Mesenchymal stem cell (in vitro differentiated cells and primary cell): Measurements from ENCODE around the gene GTPBP8. TPM values are rescaled to one million over a fixed set of nuclear protein-coding genes. Genes with fewer than 3 reads are reported as not detected.

Source experiments
- DNase-seq: peaks from one replicate; pipeline ENCODE4 v3.0.0-alpha.2; 2013
- H2AFZ ChIP-seq: one replicate; pipeline ENCODE4 v1.6.1; 2013; ENCODE audit warnings: low read depth, mild to moderate bottlenecking, control low read depth, inconsistent platforms, low read length, moderate library complexity
- H2AK5ac ChIP-seq: 2 replicates; pipeline ENCODE4 v1.6.1; 2013; ENCODE audit warnings: low read length, moderate library complexity, mild to moderate bottlenecking, inconsistent platforms; ENCODE audit not compliant: severe bottlenecking
- H2BK120ac ChIP-seq: one replicate; pipeline ENCODE4 v1.6.1; 2013; ENCODE audit warnings: low read depth, mild to moderate bottlenecking, inconsistent platforms, low read length, moderate library complexity
- H2BK12ac ChIP-seq, 2 experiments: one replicate each; pipeline ENCODE4 v1.6.1; 2013; ENCODE audit warnings: inconsistent platforms in 2 of 2, low read length in 2 of 2, mild to moderate bottlenecking in 2 of 2, moderate library complexity in 2 of 2, control low read depth in 1 of 2
- H2BK15ac ChIP-seq: one replicate; pipeline ENCODE4 v1.6.1; 2013; ENCODE audit warnings: mild to moderate bottlenecking, low read depth, inconsistent platforms; ENCODE audit not compliant: poor library complexity, severe bottlenecking
- H2BK5ac ChIP-seq: 2 replicates; pipeline ENCODE4 v1.6.1; 2013; ENCODE audit warnings: low read depth, mild to moderate bottlenecking, low read length, control low read depth, inconsistent platforms; ENCODE audit not compliant: poor library complexity, severe bottlenecking
- H3K14ac ChIP-seq, 2 experiments: one replicate each; pipeline ENCODE4 v1.6.1; 2013; ENCODE audit warnings: inconsistent platforms in 2 of 2, low read length in 2 of 2, control low read depth in 1 of 2, mild to moderate bottlenecking in 1 of 2, moderate library complexity in 1 of 2
- H3K18ac ChIP-seq, 2 experiments: one replicate each; pipeline ENCODE4 v1.6.1; 2013; ENCODE audit warnings: inconsistent platforms in 2 of 2, low read length in 2 of 2, control low read depth in 1 of 2, low read depth in 1 of 2, mild to moderate bottlenecking in 1 of 2
- H3K23ac ChIP-seq, 2 experiments: one replicate each; pipeline ENCODE4 v1.6.1; 2013; ENCODE audit warnings: inconsistent platforms in 2 of 2, low read length in 2 of 2, mild to moderate bottlenecking in 2 of 2, moderate library complexity in 2 of 2, control low read depth in 1 of 2
- H3K27ac ChIP-seq: 2 replicates; pipeline ENCODE4 v1.5.1; 2013; ENCODE audit warnings: mild to moderate bottlenecking, moderate library complexity, low read length, control low read depth, inconsistent platforms; ENCODE audit not compliant: poor library complexity, severe bottlenecking
- H3K27me3 ChIP-seq, 2 experiments: 2 replicates each; pipeline versions ENCODE4 v1.6.1 to v1.7.0; 2013; ENCODE audit warnings: low read length in 2 of 2, mild to moderate bottlenecking in 2 of 2, moderate library complexity in 2 of 2, control low read depth in 1 of 2, inconsistent platforms in 1 of 2; ENCODE audit not compliant: control insufficient read depth in 1 of 2, insufficient read depth in 1 of 2
- H3K36me3 ChIP-seq, 2 experiments: 2 replicates each; pipeline versions ENCODE4 v1.6.1 to v1.7.0; 2013; ENCODE audit warnings: low read length in 2 of 2, control low read depth in 1 of 2, inconsistent platforms in 1 of 2, low read depth in 1 of 2, mild to moderate bottlenecking in 1 of 2; ENCODE audit not compliant: insufficient read depth in 2 of 2, control insufficient read depth in 1 of 2
- H3K4ac ChIP-seq, 2 experiments: one replicate each; pipeline ENCODE4 v1.6.1; 2013; ENCODE audit warnings: inconsistent platforms in 2 of 2, low read length in 2 of 2, mild to moderate bottlenecking in 2 of 2, moderate library complexity in 2 of 2, control low read depth in 1 of 2, low read depth in 1 of 2
- H3K4me1 ChIP-seq: 2 replicates; pipeline ENCODE4 v1.6.1; 2013; ENCODE audit warnings: low read depth, low read length, control low read depth; ENCODE audit not compliant: control insufficient read depth, insufficient read depth
- H3K4me2 ChIP-seq: 2 replicates; pipeline ENCODE4 v1.6.1; 2013; ENCODE audit warnings: low read length, mild to moderate bottlenecking, inconsistent platforms; ENCODE audit not compliant: poor library complexity, severe bottlenecking
- H3K4me3 ChIP-seq, 2 experiments: 2 replicates each; pipeline versions ENCODE4 v1.5.1 to v1.7.0; 2013; ENCODE audit warnings: low read length in 2 of 2, mild to moderate bottlenecking in 2 of 2, control low read depth in 1 of 2, low read depth in 1 of 2; ENCODE audit not compliant: insufficient read depth in 1 of 2
- H3K79me1 ChIP-seq: replicated peaks from 2 replicates; pipeline ENCODE4 v1.6.1; 2013; ENCODE audit warnings: mild to moderate bottlenecking, control low read depth, low read length, inconsistent platforms; ENCODE audit not compliant: poor library complexity, severe bottlenecking
- H3K9ac ChIP-seq: 2 replicates; pipeline ENCODE4 v1.7.0; 2013; ENCODE audit warnings: mild to moderate bottlenecking, low read length, moderate library complexity
- H3K9me3 ChIP-seq: 2 replicates; pipeline ENCODE4 v1.7.0; 2013; ENCODE audit warnings: mild to moderate bottlenecking, low read length; ENCODE audit not compliant: control insufficient read depth
- H4K8ac ChIP-seq: one replicate; pipeline ENCODE4 v1.6.1; 2013; ENCODE audit warnings: inconsistent platforms, mild to moderate bottlenecking, low read length, moderate library complexity
- H4K91ac ChIP-seq: one replicate; pipeline ENCODE4 v1.6.1; 2013; ENCODE audit warnings: mild to moderate bottlenecking, low read length, inconsistent platforms
- WGBS: methylation state at CpG from one replicate; pipeline ENCODE4 v1.1.7; 2013; ENCODE audit warnings: mixed read lengths; 5-methylcytosine and 5-hydroxymethylcytosine counted together
- polyA plus RNA-seq, 2 experiments: library from polyadenylated mRNA; stranded (reverse); fragments of 200-250 nt; gene quantifications; one replicate each; pipeline ENCODE4 v1.2.3, GENCODE V29; 2013

GTPBP8 gene
- 37.4 TPM for polyA plus RNA-seq (2013, experiment 1 of 2)
- polyA plus RNA-seq (2013, experiment 2 of 2): 37.3 TPM

DNA sequence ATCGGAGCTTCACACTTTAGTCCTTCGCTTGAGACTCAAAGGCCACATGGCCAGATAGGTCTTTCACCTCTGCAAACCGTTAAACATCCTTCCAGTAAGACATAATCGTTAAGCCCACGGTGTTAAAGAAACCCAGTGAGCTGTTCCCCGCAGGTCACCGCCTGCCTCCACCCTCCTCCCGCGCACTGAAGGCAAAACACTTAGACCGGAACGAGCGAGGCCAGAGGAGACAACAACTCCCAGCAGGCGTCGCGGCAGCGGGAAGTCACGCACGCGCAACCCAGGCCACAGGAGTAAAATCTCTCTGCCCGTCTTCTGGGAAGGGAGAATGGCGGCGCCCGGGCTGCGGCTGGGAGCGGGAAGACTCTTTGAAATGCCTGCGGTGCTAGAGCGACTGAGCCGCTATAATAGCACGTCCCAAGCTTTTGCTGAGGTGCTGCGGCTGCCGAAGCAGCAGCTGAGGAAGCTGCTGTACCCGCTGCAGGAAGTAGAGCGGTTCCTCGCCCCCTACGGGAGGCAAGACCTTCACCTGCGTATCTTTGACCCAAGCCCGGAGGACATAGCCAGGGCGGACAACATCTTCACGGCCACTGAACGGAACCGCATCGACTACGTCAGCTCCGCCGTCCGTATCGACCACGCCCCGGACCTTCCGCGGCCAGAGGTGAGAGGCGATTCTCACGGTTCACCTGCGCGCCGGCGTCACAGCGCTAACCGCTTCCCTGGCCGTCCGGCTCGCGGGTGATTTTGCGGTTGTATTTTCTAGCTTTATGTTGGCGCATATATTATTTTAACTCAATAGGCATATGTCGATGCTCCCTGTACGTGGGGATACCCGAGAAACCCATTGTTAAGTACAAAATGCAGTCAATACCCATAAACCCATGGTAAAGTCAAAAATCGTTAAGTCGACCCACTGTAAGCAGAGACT, at the start of gene GTPBP8:
Gene GTPBP8 (plus strand): TSS at position 313 of the 931 bp plus-strand sequence. CDS start 16 bp downstream, at position 329.
- H3K36me3 ChIP-seq: peaks cover 0 to 5% of the 10 kb centered on the region in 2 experiments
- peak within 1 kb of the TSS; percentile 77 to 92 for H3K4ac ChIP-seq
- H3K4me2 ChIP-seq: peak within 1 kb of the TSS; percentile 72
- DNase-seq: peak; percentile 91
- H2BK5ac ChIP-seq: peak within 1 kb of the TSS; percentile 75
- H3K9me3 ChIP-seq: no peaks in the 10 kb centered on the region
- peak within 1 kb of the TSS; percentile 91 for H3K27ac ChIP-seq
- H4K91ac ChIP-seq: peak within 1 kb of the TSS; percentile 90
- peak within 1 kb of the TSS; percentile 82 to 94 for H3K4me3 ChIP-seq
- peak within 1 kb of the TSS in 1 of 2 experiments; percentile 91 for H3K14ac ChIP-seq
- peaks cover 5% of the 10 kb centered on the region for H3K79me1 ChIP-seq
- H3K18ac ChIP-seq: peak within 1 kb of the TSS; percentile 65 to 94
- H3K27me3 ChIP-seq: no peaks in the 10 kb centered on the region
- H2BK120ac ChIP-seq: no peak within 1 kb of the TSS
- H4K8ac ChIP-seq: peak within 1 kb of the TSS; percentile 95
- H3K9ac ChIP-seq: peak within 1 kb of the TSS; percentile 94
- no peak within 1 kb of the TSS for H2BK15ac ChIP-seq
- peak within 1 kb of the TSS in 1 of 2 experiments; percentile 65 for H2BK12ac ChIP-seq
- H2AK5ac ChIP-seq: no peak within 1 kb of the TSS
- peak within 1 kb of the TSS in 1 of 2 experiments; percentile 34 for H3K23ac ChIP-seq
- peak within 1 kb of the TSS; percentile 87 for H2AFZ ChIP-seq
- WGBS: 1% methylated on average over 61 of the region's 70 CpGs
- peaks cover 2% of the 10 kb centered on the region for H3K4me1 ChIP-seq

DNA sequence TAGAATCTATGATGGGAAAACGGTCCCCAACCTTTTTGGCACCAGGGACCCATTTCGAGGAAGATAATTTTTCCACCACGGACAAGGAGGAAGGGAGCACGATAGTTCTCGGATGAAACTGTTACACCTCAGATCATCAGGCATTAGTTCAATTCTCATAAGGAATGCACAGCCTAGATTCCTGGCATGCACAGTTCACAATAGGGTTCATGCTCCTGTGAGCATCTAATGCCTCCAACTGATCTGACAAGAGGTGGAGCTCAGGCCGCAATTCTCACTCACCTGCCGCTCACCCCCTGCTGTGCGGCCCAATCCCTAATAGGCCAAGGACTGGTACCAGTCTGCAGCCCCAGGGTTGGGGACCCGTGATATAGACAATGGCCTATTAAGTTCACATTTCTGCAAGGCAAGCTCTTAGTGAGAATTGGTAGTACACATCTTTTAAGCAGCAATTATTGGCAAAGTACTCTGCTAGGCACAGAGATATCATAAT, 42.4 kb upstream of the GTPBP8 start:
- H3K4ac ChIP-seq: no peak overlapping the region
- H3K9ac ChIP-seq: no peak overlapping the region
- no peak overlapping the region for H2BK5ac ChIP-seq
- H3K4me2 ChIP-seq: no peak overlapping the region
- H3K4me3 ChIP-seq: no peak overlapping the region
- H4K91ac ChIP-seq: no peak overlapping the region
- no peak overlapping the region for H2AK5ac ChIP-seq
- DNase-seq: no peak
- H3K9me3 ChIP-seq: peaks cover 4% of the 10 kb centered on the region
- H2BK12ac ChIP-seq: no peak overlapping the region
- H2BK15ac ChIP-seq: no peak overlapping the region
- H3K27me3 ChIP-seq: no peaks in the 10 kb centered on the region
- H3K18ac ChIP-seq: no peak overlapping the region
- H3K4me1 ChIP-seq: no peaks in the 10 kb centered on the region
- no peak overlapping the region for H4K8ac ChIP-seq
- 80% methylated on average over 8 of the region's 9 CpGs for WGBS
- H3K27ac ChIP-seq: no peak overlapping the region
- no peak overlapping the region for H3K14ac ChIP-seq
- no peaks in the 10 kb centered on the region for H3K79me1 ChIP-seq
- no peak overlapping the region for H2AFZ ChIP-seq
- no peak overlapping the region for H3K23ac ChIP-seq
- no peak overlapping the region for H2BK120ac ChIP-seq
- H3K36me3 ChIP-seq: no peaks in the 10 kb centered on the region

DNA sequence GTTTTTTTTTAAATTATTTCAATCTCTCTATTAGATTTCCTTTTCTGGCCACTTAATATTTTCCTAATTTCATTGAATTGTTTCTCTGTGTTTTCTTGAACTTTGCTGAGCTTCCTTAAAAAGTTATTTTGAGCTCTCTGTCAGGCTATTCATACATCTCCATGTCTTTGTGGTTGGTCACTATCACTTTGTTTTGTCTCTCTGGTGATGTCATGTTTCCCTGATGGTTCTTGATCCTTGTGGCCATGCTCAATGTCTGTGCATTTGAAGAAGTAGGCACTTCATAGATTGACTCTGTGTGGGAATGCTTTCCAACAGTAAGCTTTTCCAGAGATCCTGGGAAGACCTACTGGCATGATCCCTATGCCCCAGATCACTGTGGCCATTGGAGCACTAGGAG, 34.4 kb upstream of the GTPBP8 start:
- no peak overlapping the region for H2BK15ac ChIP-seq
- H3K36me3 ChIP-seq: no peaks in the 10 kb centered on the region
- H3K4me2 ChIP-seq: no peak overlapping the region
- no peak overlapping the region for H2BK120ac ChIP-seq
- no peak overlapping the region for H2AK5ac ChIP-seq
- no peak overlapping the region for H3K18ac ChIP-seq
- no peak overlapping the region for H3K27ac ChIP-seq
- H3K14ac ChIP-seq: no peak overlapping the region
- H2AFZ ChIP-seq: no peak overlapping the region
- no peak overlapping the region for H4K91ac ChIP-seq
- no peaks in the 10 kb centered on the region for H3K79me1 ChIP-seq
- H3K23ac ChIP-seq: no peak overlapping the region
- no peak overlapping the region for H3K4ac ChIP-seq
- H2BK12ac ChIP-seq: no peak overlapping the region
- H3K4me1 ChIP-seq: no peaks in the 10 kb centered on the region
- H3K4me3 ChIP-seq: no peak overlapping the region
- H3K27me3 ChIP-seq: no peaks in the 10 kb centered on the region
- H3K9me3 ChIP-seq: no peaks in the 10 kb centered on the region
- DNase-seq: no peak
- H2BK5ac ChIP-seq: no peak overlapping the region
- no peak overlapping the region for H3K9ac ChIP-seq
- no peak overlapping the region for H4K8ac ChIP-seq

DNA sequence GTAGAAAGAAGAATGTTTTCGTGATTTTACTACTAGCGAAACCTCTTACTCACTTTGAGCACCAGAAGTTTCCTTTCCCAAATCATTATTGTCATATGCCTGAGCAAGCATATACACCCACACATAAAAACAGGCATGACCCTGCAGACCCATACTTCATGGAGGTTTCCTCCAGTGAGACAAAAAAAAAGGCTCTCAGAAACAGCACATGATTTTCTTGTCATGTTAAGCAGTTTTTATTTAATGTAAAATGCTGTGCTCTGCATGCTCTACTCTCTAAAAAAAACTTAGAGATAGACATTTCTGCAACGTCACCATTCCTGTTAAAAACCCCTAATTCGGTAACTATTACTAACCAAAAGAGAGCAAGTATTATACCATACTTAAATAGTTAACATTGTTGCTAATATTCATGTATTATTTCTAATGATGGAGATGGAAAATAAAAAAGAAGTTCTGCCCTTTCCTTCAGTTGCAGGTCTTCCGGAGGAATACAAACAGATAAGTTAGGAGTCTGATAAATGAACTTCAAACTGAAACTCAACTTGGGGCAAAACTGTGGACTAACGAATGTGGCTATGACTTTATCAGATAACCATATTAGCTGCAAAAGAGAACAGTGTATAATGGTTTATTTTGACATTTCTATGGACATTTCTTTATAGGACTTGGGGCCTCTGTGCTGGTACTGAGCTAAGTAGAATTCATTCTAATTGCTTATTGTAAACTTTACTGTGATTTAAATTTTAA, 31.8 kb upstream of the GTPBP8 start:
- Histone ChIP-seq H4K91ac (no peak overlapping the region), H2BK5ac (no peak overlapping the region), H2BK120ac (no peak overlapping the region), H3K4ac (no peak overlapping the region), H2AK5ac (no peak overlapping the region), H3K23ac (no peak overlapping the region), H3K18ac (no peak overlapping the region), H3K9me3 (peaks cover 3% of the 10 kb centered on the region), H3K14ac (no peak overlapping the region), H3K79me1 (no peaks in the 10 kb centered on the region), H3K4me2 (no peak overlapping the region), H3K4me3 (no peak overlapping the region), H3K4me1 (no peaks in the 10 kb centered on the region), H2AFZ (no peak overlapping the region), H2BK12ac (no peak overlapping the region), H3K36me3 (no peaks in the 10 kb centered on the region), H3K9ac (no peak overlapping the region), H2BK15ac (no peak overlapping the region), H3K27ac (no peak overlapping the region), H3K27me3 (no peaks in the 10 kb centered on the region), H4K8ac (no peak overlapping the region)
- WGBS: 91% methylated on average over 6 of the region's 6 CpGs
- DNase-seq: no peak
